SU-DHL-6 (cell line): ENCODE data around the gene PRRX1.

Experiments
- H2AFZ ChIP-seq: fragments of 200-600 bp; sonication (generic); 2 replicates; pipeline ENCODE4 v1.6.1; 2014; ENCODE audit warnings: low read depth, mild to moderate bottlenecking, moderate library complexity, mixed read lengths, antibody characterized with exemption, low read length; ENCODE audit not compliant: severe bottlenecking
- H3F3A ChIP-seq: fragments of 200-600 bp; shearing (Covaris generic); 2 replicates; pipeline ENCODE4 v1.6.0; 2016; ENCODE audit warnings: antibody characterized with exemption, mild to moderate bottlenecking; ENCODE audit not compliant: insufficient read depth
- H3K27ac ChIP-seq: fragments of 200-600 bp; sonication (generic); 2 replicates; pipeline ENCODE4 v1.5.1; 2016; ENCODE audit warnings: low read depth, mild to moderate bottlenecking, low read length, moderate library complexity, mixed read lengths
- H3K27me3 ChIP-seq: fragments of 200-600 bp; sonication (generic), shearing (Covaris generic); 2 replicates; pipeline ENCODE4 v1.6.0; 2014; ENCODE audit warnings: mild to moderate bottlenecking, low read length
- H3K36me3 ChIP-seq: fragments of 200-600 bp; sonication (generic); 2 replicates; pipeline ENCODE4 v1.6.1; 2014; ENCODE audit warnings: mild to moderate bottlenecking, low read length, mixed read lengths
- H3K4me2 ChIP-seq: fragments of 300-600, 200-600 bp; shearing (Covaris generic), sonication (generic); 2 replicates; pipeline ENCODE4 v1.6.0; 2014; ENCODE audit warnings: low read length, low read depth, mild to moderate bottlenecking; ENCODE audit not compliant: poor library complexity, severe bottlenecking
- H3K4me3 ChIP-seq: fragments of 200-600 bp; sonication (generic); 2 replicates; pipeline ENCODE4 v1.5.1; 2014; ENCODE audit warnings: antibody characterized with exemption, low read length, mild to moderate bottlenecking, mixed read lengths; ENCODE audit not compliant: insufficient read depth, poor library complexity, severe bottlenecking
- H3K79me2 ChIP-seq: fragments of 200-600 bp; sonication (generic); 2 replicates; pipeline ENCODE4 v1.6.1; 2014; ENCODE audit warnings: mild to moderate bottlenecking, low read length, moderate library complexity; ENCODE audit not compliant: insufficient read depth
- H3K9ac ChIP-seq: fragments of 200-600 bp; sonication (generic); 2 replicates; pipeline ENCODE4 v1.7.0; 2014; ENCODE audit warnings: mild to moderate bottlenecking, low read length
- H3K9me2 ChIP-seq: fragments of 200-600 bp; sonication (generic); replicated peaks from 2 replicates; pipeline ENCODE4 v1.6.1; 2014; ENCODE audit warnings: low read length; ENCODE audit not compliant: insufficient read depth
- H3K9me3 ChIP-seq: fragments of 200-600 bp; sonication (generic); 2 replicates; pipeline ENCODE4 v1.6.1; 2014; ENCODE audit warnings: low read length, mixed read lengths; ENCODE audit not compliant: insufficient read depth
- H4K20me1 ChIP-seq: fragments of 200-600 bp; sonication (generic); 2 replicates; pipeline ENCODE4 v1.6.1; 2014; ENCODE audit warnings: low read depth, mild to moderate bottlenecking, antibody characterized with exemption, low read length, moderate library complexity, mixed read lengths
- CTCF ChIP-seq: fragments of 200-600 bp; sonication (generic); IDR thresholded peaks from one replicate; pipeline ENCODE4 v1.5.1; 2017; ENCODE audit warnings: antibody characterized with exemption, mild to moderate bottlenecking, low read length, moderate library complexity; ENCODE audit not compliant: insufficient read depth, poor library complexity, severe bottlenecking
- EZH2phosphoT487 ChIP-seq: fragments of 200-600 bp; sonication (generic), shearing (Covaris generic); conservative IDR thresholded peaks from 2 replicates; pipeline ENCODE4 v1.6.1; 2018; ENCODE audit warnings: mild to moderate bottlenecking, antibody characterized with exemption, low read length, moderate library complexity, mixed read lengths

Gene PRRX1

GRCh38 chr1:170674239-170674638, 10.3 kb downstream of the PRRX1 start:
- Histone ChIP-seq H4K20me1 (no peaks in the 10 kb centered on the region), H3K79me2 (no peaks in the 10 kb centered on the region), H3K9me3 (no peaks in the 10 kb centered on the region), H3K27ac (no peak overlapping the region), H3F3A (no peaks in the 10 kb centered on the region), H3K4me3 (no peak overlapping the region), H2AFZ (no peak overlapping the region), H3K9ac (no peak overlapping the region), H3K36me3 (no peaks in the 10 kb centered on the region), H3K9me2 (no peaks in the 10 kb centered on the region), H3K4me2 (no peak overlapping the region), H3K27me3 (no peaks in the 10 kb centered on the region)
- no peak for TF ChIP-seq EZH2phosphoT487
- TF ChIP-seq CTCF = no peak

GRCh38 chr1:170674986-170675385, 11.1 kb downstream of the PRRX1 start:
- TF ChIP-seq CTCF = no peak
- no peak for TF ChIP-seq EZH2phosphoT487
- Histone ChIP-seq H3K36me3 (no peaks in the 10 kb centered on the region), H3K9me2 (no peaks in the 10 kb centered on the region), H4K20me1 (no peaks in the 10 kb centered on the region), H3K4me2 (no peak overlapping the region), H3F3A (no peaks in the 10 kb centered on the region), H3K4me3 (no peak overlapping the region), H3K9ac (no peak overlapping the region), H3K9me3 (no peaks in the 10 kb centered on the region), H3K79me2 (no peaks in the 10 kb centered on the region), H2AFZ (no peak overlapping the region), H3K27me3 (no peaks in the 10 kb centered on the region), H3K27ac (no peak overlapping the region)

- Histone ChIP-seq H3K4me2 (no peak overlapping the region), H3K9me3 (no peaks in the 10 kb centered on the region), H3K79me2 (no peaks in the 10 kb centered on the region), H4K20me1 (no peaks in the 10 kb centered on the region), H3K9me2 (no peaks in the 10 kb centered on the region), H2AFZ (no peak overlapping the region), H3K4me3 (no peak overlapping the region), H3F3A (no peaks in the 10 kb centered on the region), H3K27me3 (no peaks in the 10 kb centered on the region), H3K27ac (no peak overlapping the region), H3K9ac (no peak overlapping the region), H3K36me3 (no peaks in the 10 kb centered on the region)
- TF ChIP-seq EZH2phosphoT487 (no peak), CTCF (no peak)
Observed at GRCh38 chr1:170675865-170676264, 11.9 kb downstream of the PRRX1 start.

- H3K36me3 ChIP-seq = no peaks in the 10 kb centered on the region
Observed at GRCh38 chr1:170676628-170677027, 12.7 kb downstream of the PRRX1 start.

More at GRCh38 chr1:170676628-170677027, 12.7 kb downstream of the PRRX1 start:
- H3K27me3 ChIP-seq = no peaks in the 10 kb centered on the region
- no peak overlapping the region for H3K4me3 ChIP-seq
- no peaks in the 10 kb centered on the region for H3K9me3 ChIP-seq
- no peak overlapping the region for H3K4me2 ChIP-seq
- no peaks in the 10 kb centered on the region for H3K79me2 ChIP-seq
- no peak overlapping the region for H3K9ac ChIP-seq
- TF ChIP-seq EZH2phosphoT487 = no peak
- TF ChIP-seq CTCF = no peak
- H4K20me1 ChIP-seq = no peaks in the 10 kb centered on the region
- H3K27ac ChIP-seq = no peak overlapping the region
- no peaks in the 10 kb centered on the region for H3F3A ChIP-seq
- no peaks in the 10 kb centered on the region for H3K9me2 ChIP-seq
- H2AFZ ChIP-seq = no peak overlapping the region
